IPS DF 4.7 (cell line): Measurements from ENCODE around the gene ATRIP.
"Not testable (repeated sequence)": the region's sequence is repeated elsewhere in the genome, so short reads cannot be mapped to it uniquely, and the experiment has no call there.

Experiments used
- DNase-seq: peaks from one replicate; pipeline ENCODE4 v3.0.0-alpha.2; 2013; ENCODE audit warnings: low spot score; ENCODE audit errors: extremely low read depth

Gene ATRIP

GRCh38 chr3:48446425-48447193, at the start of gene ATRIP:
Gene ATRIP (plus strand): TSS chr3:48446737. CDS start chr3:48446846, 109 bp downstream.
- DNase-seq: no peak

- no peak for DNase-seq
These were observed 48.5 kb upstream of the ATRIP start for GRCh38 chr3:48397767-48398681.

DNA sequence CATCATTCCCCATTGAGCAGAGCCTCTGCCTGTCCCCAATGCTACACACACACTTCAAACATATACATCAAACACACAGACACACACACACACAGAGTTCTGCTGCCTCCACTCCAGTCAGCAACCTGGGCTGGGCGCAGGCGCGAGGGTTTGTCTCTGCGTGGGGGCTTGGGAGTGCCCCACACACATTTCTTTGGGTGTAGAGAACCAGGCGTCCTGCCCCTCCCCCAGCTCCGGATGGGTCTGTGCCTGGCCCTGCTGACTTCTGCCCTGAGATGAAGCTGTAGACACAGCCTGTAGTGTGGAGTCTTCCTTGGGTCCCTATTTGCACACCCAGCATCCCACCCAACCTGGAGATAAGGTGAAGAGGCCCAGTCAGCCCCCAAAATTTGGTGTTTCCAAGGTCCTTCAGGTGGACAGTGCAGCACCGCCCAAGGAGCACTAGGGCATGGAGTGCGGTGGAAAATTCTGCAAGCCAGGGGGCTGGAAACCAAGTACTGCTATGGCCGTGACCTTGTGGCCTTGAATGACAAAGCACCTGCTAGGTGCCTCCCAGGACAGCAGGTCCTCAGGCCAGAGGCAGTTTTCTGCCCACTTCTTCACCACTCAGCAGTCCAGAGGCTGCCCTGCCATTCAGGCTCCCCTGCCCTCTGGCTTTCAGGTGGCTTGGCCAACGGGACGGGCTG, 47.7 kb upstream of the ATRIP start:
- no peak for DNase-seq

- DNase-seq: no peak
These were observed 47.0 kb upstream of the ATRIP start for GRCh38 chr3:48399387-48400172.

DNA sequence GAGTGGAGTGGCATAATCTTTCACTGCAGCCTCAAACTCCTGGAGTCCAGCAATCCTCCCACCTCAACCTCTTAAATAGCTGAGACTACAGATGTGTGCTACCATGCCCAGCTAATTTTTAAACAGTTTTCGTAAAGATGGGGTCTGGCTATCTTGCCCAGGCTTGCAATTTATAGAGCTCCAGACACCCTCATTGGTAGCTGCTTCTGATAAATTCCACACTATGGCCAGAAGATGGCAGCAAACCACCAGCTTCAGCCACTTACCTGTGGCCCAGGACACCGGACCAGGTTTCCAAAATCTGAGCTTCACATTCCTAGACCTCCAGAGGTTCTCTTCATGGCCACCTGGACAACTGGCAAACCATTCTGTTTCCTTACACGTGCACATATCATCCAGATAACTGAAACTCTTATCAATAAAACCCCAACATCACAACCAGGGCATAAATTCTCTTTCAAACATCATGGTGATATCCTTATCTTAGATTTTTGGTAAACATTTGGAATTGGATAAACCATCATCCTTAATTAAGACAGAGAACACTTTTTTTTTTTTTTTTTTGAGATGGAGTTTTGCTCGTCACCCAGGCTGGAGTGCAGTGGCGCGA, 45.6 kb upstream of the ATRIP start:
- peak; percentile 41 for DNase-seq

- not testable (repeated sequence) for DNase-seq
These were observed 45.1 kb upstream of the ATRIP start for GRCh38 chr3:48401434-48401901.

DNA sequence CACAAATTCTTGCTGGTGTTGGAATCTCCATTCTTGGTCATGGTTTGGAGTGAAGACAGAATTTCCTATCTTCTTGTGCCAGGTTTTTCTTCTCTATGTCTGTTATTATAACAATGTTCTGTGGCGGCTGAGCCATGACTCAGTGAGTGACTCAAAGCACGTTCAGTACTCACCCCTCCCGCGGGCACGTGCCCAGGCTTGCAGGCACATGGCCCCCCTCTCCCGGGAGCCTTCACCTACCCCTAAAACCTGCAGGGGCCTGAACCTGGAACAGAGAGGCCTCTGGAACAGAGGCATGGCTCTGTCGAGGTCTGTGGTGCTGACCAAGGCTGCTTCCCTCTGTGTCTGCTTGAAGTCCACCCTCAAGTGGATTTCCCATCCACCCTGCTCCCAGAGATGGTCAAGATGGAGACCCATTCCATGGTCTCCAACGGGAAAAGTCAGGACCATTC, 44.2 kb upstream of the ATRIP start:
- no peak for DNase-seq

DNA sequence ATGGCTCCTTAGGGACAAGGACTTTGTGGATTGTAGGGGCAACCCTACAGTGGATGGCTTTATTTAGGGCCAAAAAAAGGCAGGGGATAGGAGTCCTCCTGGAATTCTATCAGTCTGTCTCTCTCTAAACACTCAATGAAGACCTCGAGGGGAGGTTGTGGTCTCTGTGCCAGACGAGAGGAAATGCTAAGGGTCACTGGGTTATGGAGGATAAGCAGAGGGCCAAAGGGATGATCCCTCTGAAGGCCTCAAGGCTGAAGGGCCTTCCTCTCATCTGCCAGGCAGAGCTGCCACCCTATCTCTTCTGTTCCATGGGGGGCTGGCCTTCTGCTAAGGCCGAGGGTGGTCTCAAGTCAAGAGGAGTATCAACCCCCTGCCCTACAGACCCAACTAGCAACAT, 43.6 kb upstream of the ATRIP start:
- no peak for DNase-seq

DNA sequence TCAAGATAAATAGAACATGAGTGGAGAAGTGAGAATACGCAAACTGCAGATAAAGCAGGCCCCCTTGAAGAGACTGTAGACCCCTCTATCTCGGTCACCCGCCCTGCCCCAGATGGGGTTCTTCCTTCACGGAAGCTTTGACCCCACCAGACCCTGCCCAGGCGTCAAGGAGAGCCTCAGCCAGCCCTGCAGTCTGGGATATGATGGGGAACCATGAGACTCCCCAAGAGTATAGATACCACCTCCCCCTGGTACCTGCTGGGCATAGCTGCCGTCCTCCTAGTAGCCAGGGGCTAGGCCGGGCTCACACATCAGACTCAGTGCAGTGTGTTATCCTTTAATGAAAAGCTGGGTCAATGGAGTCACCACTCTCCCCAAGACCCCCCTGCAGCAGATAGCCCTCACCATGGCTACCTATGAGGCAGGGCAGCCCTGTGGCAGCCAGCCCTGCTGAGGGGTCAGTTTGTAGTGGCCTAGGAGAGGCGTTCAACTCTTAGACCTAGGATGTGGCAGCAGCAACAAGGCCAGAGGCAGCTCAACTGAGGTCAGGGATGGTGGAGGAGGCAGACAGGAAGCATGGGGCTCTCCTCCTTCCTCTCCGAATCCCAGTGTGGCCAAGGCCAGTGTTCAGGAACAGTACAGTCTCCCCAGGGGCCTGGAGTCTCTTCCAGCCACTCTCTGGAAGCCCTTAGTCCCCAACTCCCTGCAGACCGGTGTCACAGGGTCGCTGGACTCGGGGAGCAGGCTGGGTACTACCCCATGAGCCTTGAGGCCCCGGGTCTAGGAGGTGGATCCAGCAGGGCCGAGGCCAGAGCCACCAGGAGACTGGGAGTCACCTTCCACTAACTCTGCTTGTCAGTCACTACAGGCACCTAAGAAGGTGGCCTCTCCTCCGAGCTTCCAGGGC, 42.8 kb upstream of the ATRIP start:
- DNase-seq: no peak

DNA sequence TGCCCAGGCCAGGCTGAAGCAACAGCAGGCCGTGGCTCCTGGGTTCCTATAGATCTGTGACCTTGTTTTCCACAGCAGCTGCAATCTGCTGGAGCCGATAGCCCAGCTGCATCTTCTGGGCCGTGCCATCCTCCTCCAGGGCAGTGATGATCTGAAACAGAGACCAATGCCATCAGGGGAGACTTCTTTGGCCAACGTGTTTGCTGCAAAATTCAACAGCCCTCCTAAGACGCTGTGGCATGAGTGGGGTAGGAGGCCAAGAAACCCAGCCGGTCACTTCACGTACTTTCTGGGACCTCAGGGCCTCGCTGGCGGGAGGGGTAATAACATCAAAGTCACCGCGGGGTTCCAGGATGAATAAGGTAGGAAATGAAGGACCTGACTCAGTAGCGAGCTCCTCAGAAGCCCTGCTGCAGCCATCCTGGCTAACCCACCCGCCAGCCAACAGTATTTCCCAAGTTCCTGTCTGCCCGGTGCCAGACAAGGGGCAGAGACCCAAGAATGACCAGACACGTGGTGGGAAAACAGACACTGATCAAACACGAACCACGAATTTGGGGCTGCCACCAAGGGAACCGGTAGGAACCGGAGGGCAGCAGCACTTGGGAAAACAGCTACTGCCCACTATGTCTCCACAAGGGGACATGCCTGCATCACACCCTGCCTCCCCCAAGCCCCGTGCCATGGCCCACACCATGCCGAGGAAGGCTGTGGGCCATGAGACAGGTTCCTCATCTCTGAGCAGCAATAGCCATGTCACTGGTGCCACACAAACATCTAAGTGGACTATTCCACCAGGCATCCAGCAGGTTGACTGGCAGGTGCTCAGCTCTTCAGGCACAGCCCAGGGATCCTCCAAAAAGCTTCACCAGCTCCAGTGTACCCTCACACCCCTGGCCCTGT, 41.8 kb upstream of the ATRIP start:
- no peak for DNase-seq

DNA sequence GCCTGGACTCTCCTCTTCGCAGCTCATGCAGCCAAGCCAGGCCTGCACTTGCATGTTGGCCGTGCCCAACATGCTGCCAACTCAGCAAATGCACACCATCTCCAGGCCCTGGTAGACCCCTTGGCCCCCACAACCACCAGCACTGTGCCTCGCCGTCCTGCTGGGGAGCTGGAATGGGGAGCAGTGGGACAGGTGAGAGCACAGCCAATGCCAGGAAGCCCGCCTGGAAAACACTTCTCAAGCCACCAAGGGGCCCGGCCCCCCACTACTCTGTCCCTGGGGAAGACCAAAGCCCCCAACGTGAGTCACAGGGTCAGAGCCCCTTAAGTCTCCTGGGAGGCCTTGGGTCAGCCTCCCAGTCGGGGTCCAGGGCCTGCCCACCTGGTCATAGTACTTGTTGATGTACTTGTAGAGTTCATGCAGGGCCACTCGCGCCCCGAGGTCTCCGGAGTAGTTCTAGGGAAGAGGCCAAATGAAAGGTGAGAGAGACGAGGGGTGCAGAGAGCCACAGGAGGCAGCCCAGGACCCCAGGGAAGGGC, 41.1 kb upstream of the ATRIP start:
- DNase-seq: no peak

DNA sequence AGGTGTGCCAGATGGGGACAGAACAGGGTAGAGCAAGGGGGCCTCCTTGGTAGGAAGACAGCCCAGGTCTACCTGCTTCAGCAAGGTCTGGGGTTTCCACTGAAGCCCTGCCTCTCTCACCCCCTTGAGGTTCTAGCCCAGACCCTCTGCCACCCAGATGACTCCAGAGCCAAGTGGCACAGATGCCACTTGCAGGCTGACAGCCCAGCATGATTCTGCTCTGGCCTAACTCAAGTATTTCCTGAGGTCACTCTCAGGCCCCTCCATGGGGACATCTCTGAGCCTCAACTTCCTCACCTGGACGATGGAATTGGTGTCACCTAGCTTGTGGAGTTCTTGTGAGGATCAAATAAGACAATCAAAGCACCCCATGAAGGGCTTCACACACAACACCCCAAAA, 40.6 kb upstream of the ATRIP start:
- DNase-seq: no peak

- DNase-seq: no peak
These were observed 39.8 kb upstream of the ATRIP start for GRCh38 chr3:48406443-48407431.

DNA sequence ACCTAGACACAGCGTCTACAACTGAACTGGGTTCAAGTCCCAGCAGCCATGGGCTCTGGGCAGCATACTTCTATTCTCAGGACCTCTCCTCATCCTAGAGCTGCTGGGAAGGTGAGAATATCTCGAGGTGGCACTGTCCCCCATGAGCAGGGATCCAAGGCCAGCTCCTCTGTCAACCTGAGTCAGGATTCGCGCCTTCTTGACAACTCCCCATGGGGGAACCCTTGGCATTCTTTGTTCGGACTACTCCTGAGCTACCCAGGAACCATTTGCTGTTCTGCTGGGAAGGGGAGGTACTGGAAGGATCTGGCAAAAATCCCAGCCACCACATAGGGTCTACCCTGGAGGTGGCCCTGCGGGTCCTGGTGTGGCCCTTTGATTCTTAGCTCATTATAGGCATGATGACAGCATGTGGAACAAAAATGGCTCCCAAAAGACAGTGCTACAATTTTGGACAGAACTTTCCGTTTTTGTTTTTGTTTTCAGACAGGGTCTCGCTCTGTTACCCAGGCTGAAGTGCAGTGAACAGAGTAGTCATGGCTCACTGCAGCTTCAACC, 38.9 kb upstream of the ATRIP start:
- no peak for DNase-seq

DNA sequence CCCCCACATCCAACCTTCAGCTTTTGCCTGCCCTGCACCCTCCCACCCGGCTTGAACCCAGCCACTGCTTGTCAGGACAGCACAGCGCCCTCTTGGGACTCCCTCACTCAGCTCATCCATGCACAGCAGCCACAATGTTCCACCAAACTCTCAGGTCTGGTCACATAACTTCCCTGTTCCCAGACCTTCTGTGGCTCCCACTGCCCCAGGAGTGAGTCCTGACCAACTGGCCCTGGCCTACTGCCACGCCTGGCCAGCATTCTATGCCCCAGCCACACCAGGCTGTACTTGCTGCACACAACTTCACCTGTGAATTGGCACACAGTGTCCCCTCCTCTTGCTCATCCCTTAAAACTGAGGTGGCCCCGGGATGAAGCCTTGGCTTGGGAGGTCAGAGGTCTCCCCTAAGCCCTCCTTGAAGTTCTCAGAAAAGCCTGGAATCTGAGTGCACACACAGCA, 37.7 kb upstream of the ATRIP start:
- no peak for DNase-seq
